Glutamatergic neuron (in vitro differentiated cells): ENCODE data around the gene TET1. TPM values are rescaled to one million over a fixed set of nuclear protein-coding genes. Genes with fewer than 3 reads are reported as not detected.
A peak's percentile ranks its signal among the peaks of the same experiment; 100 is the strongest.

ENCODE experiments used
- DNase-seq: peaks from one replicate; pipeline ENCODE4 v3.0.0; 2022
- H3K27ac Mint-ChIP-seq: one replicate; pipeline ENCODE4 v1.8.0; 2020; ENCODE audit warnings: mild to moderate bottlenecking, mixed read lengths, inconsistent platforms; ENCODE audit not compliant: unreplicated experiment
- H3K27me3 Mint-ChIP-seq: one replicate; pipeline ENCODE4 v1.8.0; 2020; ENCODE audit warnings: mild to moderate bottlenecking, moderate library complexity, mixed read lengths, inconsistent platforms; ENCODE audit not compliant: unreplicated experiment
- H3K36me3 Mint-ChIP-seq: one replicate; pipeline ENCODE4 v1.8.0; 2020; ENCODE audit warnings: mild to moderate bottlenecking, mixed read lengths, inconsistent platforms; ENCODE audit not compliant: unreplicated experiment
- H3K4me1 Mint-ChIP-seq: one replicate; pipeline ENCODE4 v1.8.0; 2020; ENCODE audit warnings: mild to moderate bottlenecking, low read depth, mixed read lengths, inconsistent platforms; ENCODE audit not compliant: unreplicated experiment
- H3K4me3 Mint-ChIP-seq: one replicate; pipeline ENCODE4 v1.8.0; 2020; ENCODE audit warnings: mild to moderate bottlenecking, mixed read lengths, inconsistent platforms; ENCODE audit not compliant: unreplicated experiment
- H3K9me3 Mint-ChIP-seq: one replicate; pipeline ENCODE4 v1.8.0; 2020; ENCODE audit warnings: mild to moderate bottlenecking, moderate library complexity, mixed read lengths, inconsistent platforms; ENCODE audit not compliant: unreplicated experiment
- CTCF ChIP-seq: fragments of 200-600 bp; sonication (generic); IDR thresholded peaks from one replicate; pipeline ENCODE4 v1.5.0; 2021; ENCODE audit not compliant: partially characterized antibody, unreplicated experiment
- total RNA-seq: library from RNA; stranded (reverse); fragmentation: NEBNext Ultra II Directional; extraction: Animal tissue kit (Norgen Biotek cat#: 25700); gene quantifications from one replicate; pipeline ENCODE4 v1.2.1, GENCODE V29; 2021; ENCODE audit not compliant: unreplicated experiment

TET1 gene
- total RNA-seq, 1 donor from 2014 or later, result 31.6 TPM

DNA sequence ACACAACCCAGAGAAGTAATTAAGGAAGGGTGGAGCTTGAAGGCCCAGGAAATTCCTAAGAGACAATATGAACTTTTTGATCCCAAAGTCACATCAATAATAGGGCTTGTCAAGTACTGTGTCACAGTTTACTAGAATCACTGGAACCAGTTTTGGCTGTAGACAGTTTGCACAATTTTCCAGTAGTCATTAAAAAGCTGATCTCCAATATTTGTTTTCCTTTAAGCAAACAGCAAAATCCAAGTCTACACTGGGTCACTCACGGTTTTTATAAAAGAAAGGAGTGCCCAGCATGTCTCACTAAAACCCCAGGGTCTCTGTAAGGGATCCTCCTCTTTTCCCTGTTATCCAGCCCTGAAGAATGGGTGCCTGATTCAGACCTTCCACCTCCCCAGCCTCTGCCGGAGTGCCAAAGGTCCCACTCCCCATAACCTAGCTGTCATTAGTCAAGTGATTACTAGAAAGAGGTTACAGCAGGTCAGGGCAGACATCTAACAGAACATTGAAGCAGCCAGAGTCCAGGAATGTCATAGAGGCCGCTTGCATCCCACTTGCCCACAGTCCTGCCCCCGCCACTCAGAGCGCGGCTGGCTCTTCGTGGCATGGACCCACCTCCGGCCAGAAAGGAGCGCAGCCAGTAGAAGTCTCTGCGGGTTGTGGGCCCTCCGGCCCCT lies 33.4 kb upstream of the TET1 start:
- Mint-ChIP-seq H3K4me1 (peaks cover 1% of the 10 kb centered on the region), H3K27me3 (no peaks in the 10 kb centered on the region), H3K36me3 (no peaks in the 10 kb centered on the region), H3K27ac (peak overlapping the region; percentile 97), H3K4me3 (peak overlapping the region; percentile 97), H3K9me3 (peaks cover 2% of the 10 kb centered on the region)
- no peak for TF ChIP-seq CTCF
- no peak for DNase-seq

DNA sequence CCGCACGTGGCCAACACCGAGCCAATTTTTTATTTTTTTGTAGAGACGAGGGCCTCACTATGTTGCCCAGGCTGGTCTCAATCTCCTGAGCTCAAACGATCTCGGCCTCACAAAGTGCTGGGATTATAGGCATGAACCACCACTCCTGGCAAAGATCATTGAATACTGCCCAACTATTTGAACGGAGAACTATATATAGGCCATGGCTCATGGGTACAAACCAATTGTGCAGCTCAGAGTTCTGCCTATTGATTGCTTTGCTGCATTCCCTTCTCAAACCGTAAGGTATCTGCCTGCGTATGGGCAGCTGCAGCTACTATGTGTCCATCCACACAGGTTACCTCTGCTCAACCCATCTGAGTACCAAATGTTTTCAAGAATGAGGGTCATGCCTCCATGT lies 23.2 kb upstream of the TET1 start:
- Mint-ChIP-seq H3K27me3 (no peaks in the 10 kb centered on the region), H3K27ac (no peak overlapping the region), H3K4me3 (no peak overlapping the region), H3K4me1 (no peaks in the 10 kb centered on the region), H3K9me3 (peaks cover 1% of the 10 kb centered on the region), H3K36me3 (no peaks in the 10 kb centered on the region)
- TF ChIP-seq CTCF, result no peak
- DNase-seq, result no peak

DNA sequence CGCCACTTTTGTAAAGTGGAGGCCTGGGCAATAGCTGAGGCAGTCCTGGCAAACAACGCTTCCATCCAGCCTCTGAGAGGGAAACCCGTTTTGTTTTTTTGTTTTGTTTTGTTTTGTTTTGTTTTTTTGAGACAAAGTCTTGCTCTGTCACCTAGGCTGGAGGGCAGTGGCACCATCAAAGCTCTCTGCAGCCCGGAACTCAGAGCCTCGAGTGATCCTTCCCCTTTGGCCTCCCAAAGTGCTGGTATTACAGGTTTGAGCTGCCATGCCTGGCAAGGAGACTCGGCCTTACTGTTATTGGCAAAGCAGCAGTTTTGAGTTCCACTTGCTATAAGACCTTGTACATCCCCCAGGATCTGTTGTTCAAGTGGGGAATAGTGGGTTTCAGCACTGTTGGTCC lies 22.3 kb upstream of the TET1 start:
- TF ChIP-seq CTCF, result no peak
- Mint-ChIP-seq H3K4me1 (no peaks in the 10 kb centered on the region), H3K36me3 (no peaks in the 10 kb centered on the region), H3K9me3 (peaks cover 1% of the 10 kb centered on the region), H3K27ac (no peak overlapping the region), H3K27me3 (no peaks in the 10 kb centered on the region), H3K4me3 (no peak overlapping the region)
- DNase-seq, result no peak

GRCh38 chr10:68543004-68543918 lies 16.9 kb upstream of the TET1 start:
- Mint-ChIP-seq H3K9me3 (peaks cover 1% of the 10 kb centered on the region), H3K27ac (no peak overlapping the region), H3K27me3 (no peaks in the 10 kb centered on the region), H3K4me1 (no peaks in the 10 kb centered on the region), H3K36me3 (no peaks in the 10 kb centered on the region), H3K4me3 (no peak overlapping the region)
- TF ChIP-seq CTCF, result no peak
- no peak for DNase-seq

DNA sequence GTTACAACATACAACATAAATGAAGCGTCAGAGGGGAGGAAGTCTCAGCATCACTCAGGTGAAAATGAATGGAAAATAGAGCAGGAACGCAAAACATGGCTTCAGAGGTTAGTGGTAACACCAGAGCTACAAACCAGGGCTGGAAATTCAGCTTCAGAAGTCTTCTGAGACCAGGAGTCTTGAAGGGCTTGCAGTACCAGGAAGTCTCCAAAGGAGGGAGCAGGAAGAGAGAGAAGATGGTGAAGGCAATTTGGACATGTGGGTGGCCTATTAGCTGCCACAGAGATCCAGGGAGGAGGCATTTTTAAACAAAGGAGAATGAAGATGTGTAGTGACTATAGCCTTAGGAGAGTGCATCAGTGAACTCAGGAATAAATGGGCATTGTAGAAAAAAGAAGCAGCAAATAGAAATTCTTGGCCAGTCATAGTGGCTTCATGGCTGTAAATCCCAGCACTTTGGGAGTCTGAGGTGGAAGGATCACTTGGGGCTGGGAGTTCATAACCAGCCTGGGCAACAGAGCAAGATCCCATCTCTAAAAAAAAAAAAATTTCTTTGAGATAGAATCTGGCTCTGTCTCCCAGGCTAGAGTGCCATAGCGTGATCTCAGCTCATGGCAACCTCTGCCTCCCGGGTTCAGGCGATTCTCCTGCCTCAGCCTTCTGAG lies 9.3 kb upstream of the TET1 start:
- peak overlapping the region; percentile 46 for H3K27ac Mint-ChIP-seq
- peak; percentile 37 for DNase-seq
- no peak overlapping the region for H3K4me3 Mint-ChIP-seq
- H3K4me1 Mint-ChIP-seq, result no peaks in the 10 kb centered on the region
- no peaks in the 10 kb centered on the region for H3K36me3 Mint-ChIP-seq
- peaks cover 1% of the 10 kb centered on the region for H3K9me3 Mint-ChIP-seq
- peak; percentile 67 for TF ChIP-seq CTCF
- H3K27me3 Mint-ChIP-seq, result peaks cover 2% of the 10 kb centered on the region
